ENCODE measurements around the gene CELSR1.
"Not testable (repeated sequence)": the region's sequence is repeated elsewhere in the genome, so short reads cannot be mapped to it uniquely, and the experiment has no call there.

Gene CELSR1

DNA sequence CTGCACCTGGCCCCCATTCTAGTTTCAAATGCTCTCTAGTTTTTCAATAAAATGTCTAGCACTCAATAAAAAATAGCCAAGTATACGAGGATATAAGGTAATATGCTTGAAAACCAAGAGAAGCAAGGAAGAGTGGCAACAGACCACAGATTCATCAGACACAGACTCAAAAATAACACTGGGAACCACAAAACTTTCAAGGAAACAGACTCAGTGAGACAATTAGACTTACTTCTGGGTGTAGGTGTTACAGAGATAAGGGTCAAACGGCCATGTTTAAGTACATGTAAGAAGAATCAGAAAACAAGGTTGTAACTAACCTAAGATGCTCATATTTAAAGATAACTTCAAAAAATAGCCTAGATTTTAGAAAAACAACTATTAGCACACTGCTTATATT, 134.9 kb downstream of the CELSR1 start:
- DNase-seq (ENCODE audit: low read depth in 2 of 2) = no peak

DNA sequence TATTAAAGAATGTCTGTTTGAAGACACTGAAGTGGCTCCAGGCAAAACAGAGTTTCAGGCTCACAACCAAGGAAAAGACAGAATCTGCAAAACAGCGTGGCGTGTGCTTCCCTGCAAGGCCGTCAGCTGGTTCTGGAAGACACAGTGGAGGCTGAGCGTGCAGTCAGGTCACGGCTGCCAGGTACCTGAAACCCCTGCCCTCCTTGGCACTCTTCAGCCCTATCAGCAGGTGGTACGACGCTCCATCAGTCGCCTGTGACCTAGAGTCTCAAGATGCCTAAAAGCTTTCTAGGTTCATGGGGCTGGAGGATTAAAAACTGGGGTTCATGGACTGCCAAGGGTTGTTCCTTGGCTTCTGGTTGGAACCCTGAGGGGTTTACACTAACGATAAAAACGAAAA, 136.1 kb downstream of the CELSR1 start:
- DNase-seq (ENCODE audit: low read depth in 2 of 2) = no peak

DNA sequence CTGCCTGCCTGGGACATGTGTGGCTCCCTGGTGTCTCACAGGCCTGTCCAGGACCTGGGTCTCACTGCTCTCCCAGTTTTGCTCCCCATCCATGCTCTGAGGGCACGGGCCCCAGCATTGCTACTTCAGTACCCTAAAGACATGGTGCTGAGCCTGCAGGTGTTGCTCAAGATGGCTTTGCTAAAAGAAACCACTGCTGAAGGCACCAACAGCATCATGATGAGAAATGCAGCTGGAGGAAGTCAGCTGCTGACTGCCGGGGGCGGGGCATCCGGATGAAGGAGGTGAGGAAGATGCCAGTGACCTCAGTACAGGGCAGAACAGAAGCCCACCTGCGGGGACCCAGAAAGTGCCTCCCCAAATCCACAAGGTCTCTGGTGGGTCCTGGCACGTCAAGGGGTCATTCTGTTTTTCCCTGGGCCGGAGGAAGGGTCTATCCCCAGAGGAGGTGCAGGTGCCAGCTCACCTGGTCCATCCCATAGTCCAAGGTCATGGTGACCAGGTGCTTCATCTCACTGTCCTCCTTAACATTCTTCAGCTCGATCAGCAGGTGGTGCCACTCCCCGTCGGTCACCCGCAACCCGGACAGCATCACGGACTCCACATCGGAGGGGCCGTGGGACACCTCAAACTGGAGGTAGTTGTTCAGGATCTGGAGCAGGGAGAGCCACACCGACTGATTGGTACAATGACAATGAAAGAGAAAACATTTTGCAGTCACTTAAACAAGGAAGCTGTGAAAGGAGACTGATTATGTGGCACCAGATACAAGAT, 138.0 kb downstream of the CELSR1 start:
- no peak for DNase-seq (ENCODE audit: low read depth in 2 of 2)

DNA sequence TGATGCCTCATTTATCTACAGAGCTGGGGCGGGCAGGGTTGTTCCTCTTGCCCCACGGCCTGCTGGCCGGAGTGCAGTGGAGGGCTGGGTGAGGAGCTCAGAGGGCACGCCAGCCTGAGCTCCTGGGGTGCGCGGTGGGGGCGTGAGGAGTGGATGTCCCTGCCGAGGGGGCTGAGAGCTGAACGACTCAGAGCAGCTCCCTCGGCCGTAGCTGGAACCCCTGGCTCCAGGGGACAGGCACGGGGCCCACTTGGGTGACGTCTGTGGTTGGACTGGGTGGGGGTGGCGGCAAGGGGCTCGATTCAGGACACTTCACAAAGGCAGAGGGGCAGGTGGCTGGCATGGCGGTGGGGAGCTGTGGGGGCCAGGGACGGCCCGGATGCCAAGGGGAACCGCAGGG, 139.5 kb downstream of the CELSR1 start:
- DNase-seq (ENCODE audit: low read depth in 2 of 2) = no peak

DNA sequence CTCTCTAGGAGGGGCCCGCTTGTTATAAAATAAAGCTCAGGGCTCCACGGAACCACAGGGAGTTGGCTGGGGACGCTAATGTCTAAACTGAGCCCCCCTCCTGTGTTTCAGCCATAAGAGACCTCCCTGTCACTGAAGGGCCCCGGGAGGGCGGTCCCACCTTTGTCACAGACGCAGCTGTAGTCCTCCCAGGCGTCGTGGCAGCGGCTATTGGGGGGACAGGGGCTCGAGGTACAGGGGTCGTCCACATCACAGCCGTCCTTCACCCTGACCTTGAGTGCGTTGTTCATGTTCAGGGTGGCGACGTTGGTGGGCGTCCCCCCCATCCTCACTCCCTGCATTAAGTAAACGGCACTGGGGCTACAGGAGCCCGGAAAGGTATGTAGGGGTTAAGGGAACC, 139.9 kb downstream of the CELSR1 start:
- no peak for DNase-seq (ENCODE audit: low read depth in 2 of 2)

DNA sequence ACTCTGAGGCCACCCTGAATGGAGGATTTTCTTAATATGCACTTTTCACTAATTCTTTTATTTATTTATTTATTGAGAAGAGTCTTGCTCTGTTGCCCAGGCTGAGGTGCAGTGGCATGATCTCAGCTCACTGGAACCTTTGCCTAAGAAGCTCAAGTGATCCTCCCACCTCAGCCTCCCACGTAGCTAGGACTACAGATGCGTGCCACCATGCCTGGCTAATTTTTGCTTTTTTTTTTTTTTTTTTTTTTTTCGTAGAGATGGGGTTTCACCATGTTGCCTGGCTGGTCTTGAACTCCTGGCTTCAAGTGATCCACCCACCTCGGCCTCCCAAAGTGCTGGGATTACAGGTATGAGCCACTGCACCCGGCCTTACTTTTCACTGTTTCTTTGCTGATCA, 140.4 kb downstream of the CELSR1 start:
- DNase-seq (ENCODE audit: low read depth in 2 of 2) = not testable (repeated sequence)

DNA sequence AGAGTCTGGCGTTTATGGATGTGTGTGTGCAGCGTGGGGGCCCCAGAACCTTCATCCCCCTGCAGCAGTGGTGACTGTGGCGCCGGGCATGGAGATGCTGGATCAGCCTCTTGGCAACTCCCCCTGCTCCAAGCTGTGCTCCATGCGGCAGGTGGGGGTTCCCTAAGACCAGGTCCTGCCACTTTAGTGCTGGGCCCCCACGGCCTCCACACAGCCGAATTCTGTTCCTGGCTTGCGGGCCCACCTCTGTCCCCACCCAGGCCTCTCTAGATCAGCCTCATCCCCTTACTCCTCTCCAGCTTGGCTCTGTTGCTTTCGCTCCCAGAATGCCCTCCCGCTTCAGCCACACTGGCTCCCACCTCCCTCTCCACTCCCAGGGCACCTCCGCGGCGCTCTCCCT, 142.3 kb downstream of the CELSR1 start:
- no peak for DNase-seq (ENCODE audit: low read depth in 2 of 2)

DNA sequence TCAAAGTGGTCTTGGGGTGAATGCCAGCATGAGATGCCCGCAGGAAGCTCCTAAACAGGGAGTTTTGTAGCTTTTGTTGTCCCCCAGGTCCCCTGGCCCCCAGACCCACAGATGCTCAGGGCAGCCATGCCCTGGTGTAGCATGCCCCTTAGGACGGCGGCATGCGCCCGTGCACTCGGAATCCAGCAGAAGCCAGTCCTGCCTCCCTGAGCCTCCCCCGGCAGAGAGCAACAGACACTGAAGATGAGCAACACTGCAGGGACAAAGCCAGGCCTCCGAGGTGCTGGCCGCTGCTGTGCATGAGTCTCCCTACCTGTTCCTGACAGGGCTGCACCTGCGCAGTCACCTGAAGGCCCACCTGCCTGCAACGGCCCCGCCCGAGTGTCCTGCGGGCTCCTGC, 142.8 kb downstream of the CELSR1 start:
- no peak for DNase-seq (ENCODE audit: low read depth in 2 of 2)

DNA sequence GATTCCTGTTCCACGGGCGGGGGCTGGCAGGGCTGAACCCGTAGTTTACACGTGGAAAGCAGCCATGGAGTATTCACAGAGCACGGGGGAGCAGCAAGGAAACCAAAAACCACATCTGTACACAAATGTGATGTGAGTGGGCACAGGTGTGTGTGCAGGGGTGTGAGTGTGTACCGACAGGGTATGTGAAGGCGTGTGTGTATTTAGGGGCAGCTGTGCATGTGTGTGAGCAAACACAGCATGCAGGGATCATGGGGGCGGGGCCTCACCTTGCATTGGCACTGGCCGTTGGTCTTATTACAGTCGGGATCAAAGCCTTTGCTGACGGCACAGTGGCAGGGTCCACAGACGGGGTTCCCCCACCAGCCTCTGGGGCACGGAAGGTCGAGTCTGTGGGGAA, 143.5 kb downstream of the CELSR1 start:
- no peak for DNase-seq (ENCODE audit: low read depth in 2 of 2)

DNA sequence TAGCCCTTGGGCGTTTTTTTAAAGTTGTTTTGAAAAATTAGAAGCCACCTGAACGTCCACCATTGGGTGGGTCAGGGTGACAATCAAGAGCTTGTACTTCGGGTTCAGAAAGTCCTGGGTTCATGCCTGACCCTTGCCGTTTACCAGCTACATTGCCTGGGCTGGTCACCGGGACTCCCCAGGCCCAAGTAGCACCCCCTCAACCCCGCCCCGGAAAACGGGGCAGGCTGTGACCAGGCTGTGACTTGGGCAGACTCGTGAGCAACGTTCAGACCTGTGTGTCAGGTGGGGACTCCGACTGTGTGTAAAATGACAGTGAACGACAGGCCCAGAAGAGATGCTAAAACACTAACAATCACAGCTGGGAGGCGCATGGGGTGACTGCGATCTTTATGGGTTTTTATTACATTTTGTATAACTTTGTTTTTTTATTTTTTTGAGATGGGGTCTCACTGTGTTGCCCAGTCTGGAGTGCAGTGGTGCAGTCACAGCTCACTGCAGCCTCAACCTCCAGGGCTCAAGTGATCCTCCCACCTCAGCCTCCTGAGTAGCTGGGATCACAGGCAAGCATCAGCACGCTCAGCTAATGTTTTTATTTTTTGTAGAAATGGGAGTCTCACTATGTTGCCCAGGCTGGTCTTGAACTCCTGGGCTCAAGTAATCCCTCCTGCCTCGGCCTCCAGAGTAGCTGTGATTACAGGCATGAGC, 145.1 kb downstream of the CELSR1 start:
- DNase-seq (ENCODE audit: low read depth in 2 of 2) = no peak

DNA sequence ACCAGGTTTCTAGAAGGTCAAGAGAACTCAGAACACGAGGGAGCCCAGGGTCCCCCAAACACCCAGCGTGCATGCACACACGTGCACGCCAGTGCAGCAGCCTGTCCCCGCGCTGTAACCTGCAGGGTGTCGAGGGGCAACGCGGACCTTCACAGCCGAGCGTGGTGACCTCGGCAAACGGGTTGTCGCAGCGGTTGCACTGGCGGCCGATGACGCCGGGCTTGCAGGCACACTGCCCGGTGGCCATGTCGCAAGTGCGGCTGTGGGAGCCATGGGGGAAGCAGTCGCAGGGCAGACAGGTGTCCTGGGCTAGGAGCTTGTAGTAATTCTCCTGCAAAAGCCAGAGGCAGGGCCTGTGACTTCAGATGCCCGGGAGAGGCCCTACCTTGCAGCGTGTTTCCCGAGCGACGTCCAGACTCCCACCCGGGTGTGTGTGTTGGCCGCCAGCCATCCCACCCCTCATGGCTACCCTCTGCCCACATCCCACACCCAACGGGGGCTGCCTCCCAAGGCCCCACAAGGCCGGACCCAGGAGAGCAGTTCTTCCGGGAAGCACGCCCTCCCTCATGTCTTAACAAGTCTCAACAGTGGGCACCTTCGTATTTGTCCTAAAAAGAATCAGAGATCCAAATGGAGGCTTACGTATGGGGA, 145.8 kb downstream of the CELSR1 start:
- no peak for DNase-seq (ENCODE audit: low read depth in 2 of 2)

DNA sequence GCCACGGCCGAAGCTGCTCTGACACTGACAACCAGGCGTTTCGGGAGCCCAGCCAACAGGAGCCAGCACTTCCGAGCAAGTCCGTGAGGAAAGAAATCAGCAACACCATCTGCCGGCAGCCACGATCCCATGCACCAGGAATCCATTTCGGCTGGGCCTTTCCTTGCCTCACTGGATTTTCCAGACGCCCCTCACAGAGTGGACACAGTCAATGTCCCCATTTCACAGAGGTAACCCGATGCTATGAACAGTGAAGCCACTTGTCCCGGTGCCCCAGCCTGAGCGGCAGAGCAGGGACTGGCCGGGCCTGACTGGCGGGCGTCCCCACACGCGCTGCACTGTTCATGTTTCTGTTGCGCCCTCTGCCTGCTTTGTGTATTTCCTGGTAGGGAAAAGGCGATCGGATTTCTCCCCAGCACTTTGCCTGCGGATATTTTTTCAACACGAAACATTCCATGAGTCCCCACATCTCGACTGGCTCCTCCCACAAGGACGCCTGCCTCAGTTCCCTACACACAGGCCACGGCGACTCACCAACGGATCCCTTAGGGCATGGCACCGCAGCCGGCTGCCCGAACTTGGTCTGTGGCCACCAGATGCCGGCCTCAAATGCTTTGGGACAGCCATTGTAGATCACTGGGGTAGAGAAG, 146.6 kb downstream of the CELSR1 start:
- no peak for DNase-seq (ENCODE audit: low read depth in 2 of 2)

DNA sequence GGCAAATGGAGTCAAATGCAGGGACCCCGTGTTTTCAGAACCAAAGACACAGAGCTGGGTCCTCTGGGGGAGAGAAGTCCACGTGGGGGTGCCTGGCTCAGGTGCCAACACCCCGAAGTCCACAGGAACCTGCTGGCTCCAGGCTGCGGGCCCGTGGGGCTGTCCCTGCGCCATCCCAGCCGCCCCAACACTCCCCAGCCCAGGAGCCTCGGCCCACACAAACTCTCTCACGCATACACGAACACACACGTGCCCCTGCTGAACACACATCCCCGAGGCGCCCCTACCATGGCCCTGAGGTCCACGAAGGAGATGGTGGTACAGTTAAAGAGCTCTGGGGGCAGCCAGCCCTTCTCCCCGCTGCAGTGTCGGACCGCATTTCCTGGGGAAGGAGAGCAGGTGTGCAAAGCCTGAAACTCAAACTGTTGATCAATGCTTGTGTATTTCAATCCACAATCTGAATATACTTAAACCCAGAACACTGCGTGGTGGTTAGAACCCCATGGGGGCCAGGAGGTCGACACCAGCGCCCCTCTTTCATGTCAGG, 147.2 kb downstream of the CELSR1 start:
- DNase-seq (ENCODE audit: low read depth in 2 of 2) = no peak

DNA sequence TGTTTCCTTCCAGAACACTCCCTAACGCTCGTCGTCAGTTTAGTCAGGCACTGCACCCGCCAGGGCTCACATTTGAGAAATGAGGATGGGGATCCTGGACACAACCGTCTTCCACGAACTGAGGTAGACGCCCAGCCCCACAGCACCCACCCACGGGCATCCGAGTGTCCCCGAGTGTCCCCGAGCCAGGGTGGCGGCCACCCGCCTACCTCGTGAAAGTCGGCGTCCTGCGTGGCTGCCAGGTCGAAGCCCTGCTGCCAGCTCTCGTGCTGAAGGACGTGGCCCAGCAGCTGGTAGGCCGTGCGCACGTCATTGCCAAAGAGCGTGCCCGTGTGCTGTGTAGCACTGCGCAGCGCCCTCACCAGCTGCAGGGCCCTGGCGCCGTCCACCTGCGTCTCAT, 148.3 kb downstream of the CELSR1 start:
- DNase-seq (ENCODE audit: low read depth in 2 of 2) = no peak

DNA sequence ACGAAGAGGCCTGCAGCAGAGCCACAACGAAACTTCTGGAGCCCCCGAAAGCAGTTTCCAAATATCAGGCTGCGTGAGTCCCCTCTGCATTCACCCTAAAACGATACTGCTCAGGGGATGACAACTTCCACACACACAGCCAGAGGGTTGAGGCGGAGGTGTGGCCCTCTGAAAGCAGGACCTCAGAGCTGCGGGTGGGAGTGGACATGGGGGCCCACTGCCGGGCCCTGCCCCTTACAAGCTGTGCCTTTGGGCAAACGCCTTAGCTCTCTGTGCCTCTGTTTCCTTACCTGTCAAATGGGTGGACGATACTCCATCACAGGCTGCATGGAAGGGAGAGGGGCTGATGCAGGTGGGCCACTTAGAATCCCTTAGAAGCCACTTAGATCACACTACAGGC, 148.8 kb downstream of the CELSR1 start:
- DNase-seq (ENCODE audit: low read depth in 2 of 2) = no peak

DNA sequence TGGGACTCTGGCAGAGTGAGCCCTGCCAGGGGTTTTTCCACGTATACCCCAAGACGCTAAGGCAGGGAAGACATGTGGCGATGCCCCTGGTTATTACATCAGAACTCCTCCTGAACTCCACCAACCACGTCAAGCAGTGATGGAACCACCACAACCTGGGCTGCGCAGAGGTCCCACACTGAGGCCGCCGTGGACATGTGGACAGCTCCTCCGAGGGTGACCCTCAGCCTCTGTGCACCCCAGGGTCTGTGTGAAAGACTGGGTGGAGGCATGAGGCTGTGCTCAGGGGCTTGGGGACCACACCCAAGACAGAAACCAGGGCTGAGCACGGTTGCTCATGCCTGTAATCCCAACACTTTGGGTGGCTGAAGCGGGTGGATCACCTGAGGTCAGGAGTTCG, 149.7 kb downstream of the CELSR1 start:
- no peak for DNase-seq (ENCODE audit: low read depth in 2 of 2)

DNA sequence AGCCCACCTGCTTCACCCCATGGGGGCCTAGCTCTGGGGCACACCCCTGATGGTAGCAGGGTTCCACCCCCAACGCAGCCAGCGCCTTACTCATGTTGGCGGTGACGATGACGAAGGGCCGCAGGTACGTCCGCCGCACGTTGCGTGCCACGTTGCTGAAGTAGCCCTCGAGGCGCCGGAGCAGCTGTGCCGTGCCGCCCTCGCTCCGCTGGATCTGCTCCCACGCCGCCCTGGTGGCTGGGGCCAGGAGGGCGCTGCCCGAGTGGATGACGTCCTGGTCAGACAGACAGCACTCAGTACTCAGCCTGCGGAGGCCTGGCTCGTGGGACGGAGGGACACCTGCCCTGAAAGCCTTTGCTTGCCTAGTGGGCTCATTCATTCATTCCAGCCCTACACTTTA, 151.1 kb downstream of the CELSR1 start:
- no peak for DNase-seq (ENCODE audit: low read depth in 2 of 2)

DNA sequence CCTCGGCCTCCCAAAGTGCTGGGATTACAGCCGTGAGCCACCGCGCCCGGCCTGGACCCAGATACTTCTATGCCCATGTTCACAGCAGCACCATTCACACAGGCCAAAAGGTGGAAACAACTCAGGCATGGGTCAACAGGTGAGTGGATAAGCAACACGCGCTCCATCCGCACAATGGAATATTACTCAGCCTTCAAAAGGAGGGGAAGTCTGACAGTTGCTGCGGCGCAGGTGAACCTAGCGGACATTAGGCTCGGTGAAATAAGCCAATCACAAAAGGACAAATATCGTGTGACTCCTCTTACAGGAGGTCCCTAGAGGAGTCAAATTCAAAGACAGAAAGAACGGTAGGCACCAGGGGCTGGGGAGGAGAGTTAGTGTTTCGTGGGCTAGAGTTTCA, 154.9 kb downstream of the CELSR1 start:
- no peak for DNase-seq (ENCODE audit: low read depth in 2 of 2)

DNA sequence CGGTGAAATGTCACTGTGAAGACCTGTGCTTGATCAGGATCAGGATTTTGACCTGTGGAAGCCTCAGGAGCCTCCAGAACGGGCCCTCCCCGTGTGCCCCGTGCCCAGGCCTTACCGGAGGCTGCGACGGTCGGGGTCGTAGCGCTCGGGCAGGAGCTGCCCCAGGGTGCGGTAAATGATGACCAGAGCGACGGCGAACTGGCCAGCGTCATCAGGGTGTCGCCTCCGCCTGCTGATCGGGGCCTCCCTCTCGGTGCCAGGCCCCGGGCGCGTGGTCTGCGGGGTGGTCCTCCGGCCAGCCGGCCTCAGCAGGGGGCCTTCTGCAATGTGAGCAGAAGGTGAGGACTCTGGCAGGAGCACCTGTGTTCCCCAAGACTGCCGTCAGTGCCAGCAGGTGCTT, 155.7 kb downstream of the CELSR1 start:
- no peak for DNase-seq (ENCODE audit: low read depth in 2 of 2)

DNA sequence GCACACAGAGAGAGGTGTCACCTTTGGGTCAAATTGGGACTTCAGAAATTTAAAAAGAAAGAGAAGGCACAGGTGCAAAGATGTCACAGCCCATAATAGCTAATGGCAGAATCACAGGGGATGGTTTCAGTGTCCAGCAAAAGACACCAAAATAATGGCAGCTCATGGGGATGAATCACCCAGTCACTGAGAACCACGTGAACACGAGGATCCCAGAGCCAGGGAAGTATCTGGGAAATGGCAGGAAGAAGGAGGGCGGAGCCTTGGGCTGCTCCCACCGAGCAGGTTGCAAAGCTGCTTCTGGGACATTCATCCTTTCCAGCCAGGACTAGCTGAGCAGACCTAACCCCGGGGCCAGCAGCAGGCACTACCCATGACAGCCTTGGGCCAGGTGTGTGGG, 156.3 kb downstream of the CELSR1 start:
- no peak for DNase-seq (ENCODE audit: low read depth in 2 of 2)

DNA sequence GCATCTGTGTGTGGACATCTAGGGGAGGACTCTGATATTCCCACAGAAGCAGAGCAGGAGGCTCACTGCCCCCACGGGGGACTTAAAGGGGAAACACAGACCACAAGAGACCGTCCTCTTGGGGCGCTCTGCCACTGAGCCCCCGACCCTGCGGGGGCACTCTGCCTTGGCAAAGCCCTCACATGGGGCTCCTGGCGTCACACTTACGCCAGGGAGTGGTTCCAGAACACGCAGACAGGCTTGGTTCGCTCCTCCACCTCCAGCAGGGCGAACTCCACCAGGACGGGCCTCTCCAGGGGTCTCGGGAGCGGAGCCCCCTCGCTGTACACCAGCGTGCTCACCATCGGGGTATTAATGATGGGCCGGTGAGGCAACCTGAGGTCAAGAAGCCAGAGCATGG, 156.8 kb downstream of the CELSR1 start:
- no peak for DNase-seq (ENCODE audit: low read depth in 2 of 2)

DNA sequence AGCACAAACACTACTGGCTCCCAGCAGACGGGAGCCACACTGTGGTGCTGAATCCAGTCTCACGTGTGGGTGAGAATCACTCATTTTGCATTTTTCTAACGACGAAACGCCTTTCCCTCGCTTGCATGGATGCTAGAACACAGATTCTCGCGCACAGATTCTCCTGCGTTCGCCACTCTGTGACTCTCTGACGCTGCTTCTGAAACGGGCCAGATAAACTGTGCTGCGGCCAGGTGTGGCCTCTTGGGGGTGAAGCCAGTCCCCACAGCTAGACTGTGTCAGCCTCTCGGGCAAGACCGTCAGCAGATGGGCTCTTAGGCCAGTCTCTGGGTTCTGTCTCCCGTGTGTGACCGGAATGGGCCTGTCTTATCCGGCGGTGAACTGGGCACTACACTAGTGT, 157.4 kb downstream of the CELSR1 start:
- DNase-seq (ENCODE audit: low read depth in 2 of 2) = no peak
